Thoracic aorta (tissue), 2 donors: ENCODE measurements around the gene KLHL3. TPM values are rescaled to one million over a fixed set of nuclear protein-coding genes. Genes with fewer than 3 reads are reported as not detected.
A peak's percentile ranks its signal among the peaks of the same experiment; 100 is the strongest.

Source experiments
- ATAC-seq: fragments of 150-250 bp; one replicate; pipeline ENCODE4 v1.8.0; 2017; ENCODE audit warnings: low read depth; ENCODE audit not compliant: insufficient number of reproducible peaks, low FRiP score
- DNase-seq: peaks from one replicate; pipeline ENCODE4 v3.0.0-alpha.2; 2020; ENCODE audit warnings: low spot score
- H3K27ac ChIP-seq, 2 donors: fragments of 200-600 bp; sonication (generic); 1 replicate in 1 of 2; 2 replicates in 1 of 2; pipeline ENCODE4 v1.5.1; 2016; ENCODE audit warnings: mild to moderate bottlenecking in 2 of 2, moderate library complexity in 2 of 2
- H3K27me3 ChIP-seq: fragments of 200-600 bp; sonication (generic); replicated peaks from 2 replicates; pipeline ENCODE4 v1.6.0; 2016; ENCODE audit warnings: mild to moderate bottlenecking; ENCODE audit not compliant: insufficient read depth
- H3K36me3 ChIP-seq: fragments of 200-600 bp; sonication (generic); one replicate; pipeline ENCODE4 v1.5.1; 2016
- H3K4me1 ChIP-seq, 2 donors: fragments of 200-600 bp; sonication (generic); 1 replicate in 1 of 2; 2 replicates in 1 of 2; pipeline versions ENCODE4 v1.5.1 to v1.6.0; 2016; ENCODE audit warnings: low read depth in 2 of 2, mild to moderate bottlenecking in 1 of 2; ENCODE audit not compliant: control insufficient read depth in 1 of 2
- H3K4me3 ChIP-seq: fragments of 200-600 bp; sonication (generic); 2 replicates; pipeline ENCODE4 v1.5.1; 2016; ENCODE audit warnings: mild to moderate bottlenecking
- H3K9me3 ChIP-seq: fragments of 200-600 bp; sonication (generic); 2 replicates; pipeline ENCODE4 v1.5.1; 2016
- CTCF ChIP-seq: fragments of 200-600 bp; sonication (generic); IDR thresholded peaks from one replicate; pipeline ENCODE4 v1.5.1; 2019; ENCODE audit warnings: antibody characterized with exemption
- total RNA-seq, 2 donors: library from RNA; depleted of rRNA; stranded (reverse); fragments of >200 nt; gene quantifications; one replicate each; pipeline versions ENCODE4 v1.1.0 to v1.2.3, GENCODE V29; 2016

KLHL3 gene
- total RNA-seq, 2 donors from 2014 or later: 9.1 to 12.8 TPM

DNA sequence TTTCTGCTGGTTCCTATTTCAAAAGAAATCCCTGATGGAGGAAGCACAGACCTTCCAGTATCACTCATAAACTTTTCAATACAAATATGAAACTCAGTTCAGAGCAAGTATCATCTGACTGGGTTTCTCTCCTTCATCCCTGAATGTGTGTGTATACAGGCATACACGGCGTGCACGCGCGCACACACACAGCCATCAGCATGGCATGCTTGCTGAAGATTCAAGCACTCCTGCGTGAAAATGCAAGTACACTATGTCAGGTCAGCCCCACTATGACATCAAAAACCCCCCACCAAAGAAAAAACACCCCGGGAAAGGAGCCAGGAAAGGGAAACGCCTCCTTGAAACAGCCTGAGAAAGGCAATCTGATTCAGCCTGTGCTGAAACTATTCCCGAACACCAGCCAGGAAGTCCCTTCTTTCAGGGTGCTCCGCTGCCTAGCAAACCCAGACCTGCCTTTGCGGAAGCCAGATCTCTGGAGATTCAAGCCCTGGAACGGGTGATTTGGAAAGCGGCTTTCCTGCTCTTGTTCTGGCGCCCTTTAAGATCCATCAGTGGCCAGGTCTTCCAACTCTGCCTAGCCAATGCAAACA lies 831 bp downstream of the KLHL3 start:
- Histone ChIP-seq H3K4me3 (peak overlapping the region; percentile 76), H3K27me3 (no peaks in the 10 kb centered on the region), H3K36me3 (no peaks in the 10 kb centered on the region), H3K4me1 (peaks cover 4 to 27% of the 10 kb centered on the region in 2 donors), H3K9me3 (no peaks in the 10 kb centered on the region), H3K27ac (peak overlapping the region; percentile 35 to 62)
- DNase-seq (no peak), ATAC-seq (peak; percentile 22)
- TF ChIP-seq CTCF: no peak

- Histone ChIP-seq H3K9me3 (no peaks in the 10 kb centered on the region), H3K4me3 (peak overlapping the region; percentile 76), H3K36me3 (no peaks in the 10 kb centered on the region), H3K27me3 (no peaks in the 10 kb centered on the region), H3K4me1 (peaks cover 4 to 27% of the 10 kb centered on the region in 2 donors), H3K27ac (peak overlapping the region; percentile 35 to 62)
- DNase-seq: no peak
- no peak for ATAC-seq
- TF ChIP-seq CTCF: no peak
These were observed 1.6 kb downstream of the KLHL3 start for GRCh38 chr5:137734331-137734730.

DNA sequence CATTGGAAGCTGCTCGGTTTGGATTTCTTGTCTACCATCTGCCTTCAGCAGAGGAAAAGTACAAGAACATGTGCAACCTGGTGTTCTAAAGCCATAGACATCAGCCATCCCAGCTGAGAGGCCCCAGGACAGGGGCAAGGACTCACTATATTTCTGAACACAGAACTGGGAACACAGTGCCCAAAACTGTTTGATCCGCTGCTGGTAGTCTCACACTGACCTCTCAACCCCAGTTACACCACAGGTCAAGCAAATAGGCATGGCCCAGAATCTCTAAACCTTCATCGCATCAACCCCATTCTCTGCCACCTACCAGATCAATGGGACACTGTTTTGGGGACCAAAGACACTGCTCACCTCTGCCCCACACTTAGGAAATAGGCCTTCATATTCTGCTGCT lies 2.0 kb downstream of the KLHL3 start:
- ATAC-seq (no peak), DNase-seq (no peak)
- Histone ChIP-seq H3K4me1 (peaks cover 4 to 27% of the 10 kb centered on the region in 2 donors), H3K27me3 (no peaks in the 10 kb centered on the region), H3K36me3 (no peaks in the 10 kb centered on the region), H3K27ac (no peak overlapping the region), H3K9me3 (no peaks in the 10 kb centered on the region), H3K4me3 (peak overlapping the region; percentile 76)
- no peak for TF ChIP-seq CTCF

- no peak overlapping the region for H3K27ac ChIP-seq
- no peak overlapping the region for H3K4me3 ChIP-seq
- no peaks in the 10 kb centered on the region for H3K9me3 ChIP-seq
- ATAC-seq (no peak), DNase-seq (no peak)
- H3K36me3 ChIP-seq: no peaks in the 10 kb centered on the region
- no peak for TF ChIP-seq CTCF
- peaks cover 4 to 27% of the 10 kb centered on the region in 2 donors for H3K4me1 ChIP-seq
- H3K27me3 ChIP-seq: no peaks in the 10 kb centered on the region
These were observed 2.9 kb downstream of the KLHL3 start for GRCh38 chr5:137733006-137733405.

DNA sequence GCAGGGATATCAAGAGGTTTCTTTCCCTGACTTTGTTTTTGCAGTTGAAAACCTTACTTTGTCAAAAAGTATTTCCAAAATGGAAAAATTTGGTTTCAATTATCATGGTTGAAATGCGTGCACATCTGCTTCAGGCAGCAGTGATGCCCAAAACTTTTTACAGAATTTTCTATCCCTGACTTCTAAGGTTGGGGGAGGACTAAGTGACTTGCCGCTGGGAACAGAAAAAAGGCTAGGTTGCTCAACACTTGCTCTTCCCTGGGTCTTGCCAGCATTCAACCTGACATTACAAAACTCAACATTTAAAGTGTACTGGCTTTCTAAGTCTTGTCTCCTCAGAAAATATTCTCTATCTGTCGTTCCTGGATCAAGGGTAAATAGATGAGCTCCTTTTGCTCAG lies 4.7 kb downstream of the KLHL3 start:
- Histone ChIP-seq H3K9me3 (no peaks in the 10 kb centered on the region), H3K4me3 (no peak overlapping the region), H3K36me3 (no peaks in the 10 kb centered on the region), H3K27me3 (no peaks in the 10 kb centered on the region), H3K27ac (no peak overlapping the region), H3K4me1 (peaks cover 4 to 23% of the 10 kb centered on the region in 2 donors)
- TF ChIP-seq CTCF: no peak
- DNase-seq: no peak
- ATAC-seq: no peak
